Panc1 (cell line): ENCODE data around the gene SNRNP35. TPM values are rescaled to one million over a fixed set of nuclear protein-coding genes. Genes with fewer than 3 reads are reported as not detected.

Experiments
- total RNA-seq: library from RNA; stranded (reverse); gene quantifications from one replicate; pipeline ENCODE4 v1.2.1, GENCODE V29; 2021; ENCODE audit not compliant: unreplicated experiment

SNRNP35 gene
- total RNA-seq, 1 experiment from 2014 or later, result 16.5 TPM

Other genes starting within 250 kb of the SNRNP35 start
- gene MPHOSPH9, start 225.0 kb upstream of the SNRNP35 start, total RNA-seq, result 72.3 TPM
- gene MTRFR, start 224.7 kb upstream of the SNRNP35 start, total RNA-seq, result 21.5 TPM
- 217 TPM for gene CDK2AP1, start 186.3 kb upstream of the SNRNP35 start, total RNA-seq
- gene SBNO1, start 93.3 kb upstream of the SNRNP35 start, total RNA-seq, result 68.7 TPM
- gene KMT5A, start 74.0 kb upstream of the SNRNP35 start, total RNA-seq, result 53.0 TPM
- gene RILPL2, start 21.5 kb upstream of the SNRNP35 start, total RNA-seq, result 5.4 TPM
- 16.2 TPM for gene RILPL1, start 75.6 kb downstream of the SNRNP35 start, total RNA-seq
- 282 TPM for gene TMED2, start 126.4 kb downstream of the SNRNP35 start, total RNA-seq
- 46.3 TPM for gene DDX55, start 144.0 kb downstream of the SNRNP35 start, total RNA-seq
- 49.4 TPM for gene EIF2B1, start 175.5 kb downstream of the SNRNP35 start, total RNA-seq
- 40.7 TPM for gene GTF2H3, start 175.7 kb downstream of the SNRNP35 start, total RNA-seq
- 14.7 TPM for gene TCTN2, start 213.0 kb downstream of the SNRNP35 start, total RNA-seq